Adrenal gland (tissue), 19 donors: Measurements from ENCODE around the gene ALB. TPM values are rescaled to one million over a fixed set of nuclear protein-coding genes. Genes with fewer than 3 reads are reported as not detected.
"Not testable (repeated sequence)": the region's sequence is repeated elsewhere in the genome, so short reads cannot be mapped to it uniquely, and the experiment has no call there.

ENCODE experiments used
- DNase-seq, 7 donors: peaks; one replicate each; pipeline ENCODE4 v3.0.0-alpha.2; 2019 to 2020
- H3K27ac ChIP-seq, 5 donors: fragments of 200-600 bp; sonication (generic) in 4 of 5; 1 replicate in 3 of 5; 2 replicates in 2 of 5; pipeline versions ENCODE4 v1.5.1 to v1.8.0; 2016 to 2020; ENCODE audit warnings: mild to moderate bottlenecking in 1 of 5
- H3K27me3 ChIP-seq: fragments of 200-600 bp; 2 replicates; pipeline ENCODE4 v1.8.0; 2021
- H3K36me3 ChIP-seq, 2 donors: fragments of 200-600 bp; replicated peaks in 1 of 2; 1 replicate in 1 of 2; 2 replicates in 1 of 2; pipeline versions ENCODE4 v1.5.1 to v1.8.0; 2018 to 2022
- H3K4me1 ChIP-seq, 2 donors: fragments of 200-600 bp; replicated peaks in 1 of 2; 1 replicate in 1 of 2; 2 replicates in 1 of 2; pipeline versions ENCODE4 v1.5.1 to v1.8.0; 2018 to 2021
- H3K4me3 ChIP-seq, 4 donors: fragments of 200-600 bp; sonication (generic) in 3 of 4; one replicate each; pipeline ENCODE4 v1.5.1; 2016 to 2018
- H3K9me3 ChIP-seq, 3 donors: fragments of 200-600 bp; sonication (generic) in 1 of 3; replicated peaks in 1 of 3; 1 replicate in 2 of 3; 2 replicates in 1 of 3; pipeline versions ENCODE4 v1.5.1 to v1.8.0; 2016 to 2021
- POLR2A ChIP-seq, 2 donors: fragments of 450-650 bp; IDR thresholded peaks; one replicate each; pipeline ENCODE4 v1.6.1; 2017; ENCODE audit warnings: antibody characterized with exemption in 2 of 2, mild to moderate bottlenecking in 2 of 2, moderate library complexity in 1 of 2
- WGBS, 4 donors: extraction: QIAGEN DNeasy Blood & Tissue Kit in 2 of 4; methylation state at CpG; one replicate each; pipeline versions ENCODE4 v1.1.5 to v1.1.7; 2013 to 2017; 5-methylcytosine and 5-hydroxymethylcytosine counted together
- intact Hi-C, 2 donors: fragments of 100-400 bp; cut with DNase I; formaldehyde crosslinking; loops; one replicate each; pipeline versions ENCODE4 v1.14.1 to v1.15.0; 2022 to 2023
- long read RNA-seq, 10 donors: library from polyadenylated mRNA in 3 of 10; unstranded in 2 of 10; stranded (forward) in 1 of 10; transcript quantifications; one replicate each; pipeline ENCODE4 v2.0.0 and lab custom pipeline, GENCODE V29; 2021 to 2026
- polyA plus RNA-seq, 3 donors: library from polyadenylated mRNA; stranded (reverse); fragments of 200-250 nt in 2 of 3; fragments of 350-450 nt in 1 of 3; fragmentation: Illumina TruSeq in 1 of 3; extraction: RNeasy Lipid Tissue Mini Kit (QIAGEN cat#74804) in 1 of 3; gene quantifications; one replicate each; pipeline ENCODE4 v1.2.3, GENCODE V29; 2013 to 2014
- total RNA-seq, 9 donors: library from RNA; depleted of rRNA in 4 of 9; stranded (reverse); fragments of >200 nt in 4 of 9; fragments of 120-200 nt in 1 of 9; fragmentation: NEBNext Ultra II Directional in 1 of 9; extraction: Animal tissue kit (Norgen Biotek cat#: 25700) in 1 of 9; gene quantifications; one replicate each; pipeline versions ENCODE4 v1.1.0 to v1.2.4, GENCODE V29; 2013 to 2023
- TF ChIP-seq, protein P1 (sequence below), 6 experiments: fragments of 450-650 bp in 4 of 6; fragments of 200-600 bp in 2 of 6; sonication (generic) in 1 of 6; IDR thresholded peaks; 1 replicate in 5 of 6; 2 replicates in 1 of 6; pipeline versions ENCODE4 v1.5.1 to v1.8.0; 2016 to 2021; ENCODE audit warnings: antibody characterized with exemption in 6 of 6, mild to moderate bottlenecking in 2 of 6, moderate library complexity in 1 of 6
- donor health status: healthy with polysubstance abuse.
- donor health status: Bipolar disorder and iron deficiency.
- donor health status: DM: yes; HTN: yes; CAD: no.
- donor health status: DM: no; HTN: no; CAD: no.
- donor health status: DM: no; HTN: no; CAD: no.
- donor health status: DM: yes; HTN: yes; CAD: no.

ALB gene
- 10 to 100 TPM in 2 of 9 donors, 1 to 10 TPM in 3, under 1 TPM in 1, not detected in 3; 0.61 to 38.5 (median 4.4) TPM for total RNA-seq
- 10 to 100 TPM in 1 of 3 donors, 1 to 10 TPM in 2; 3.0 to 15.9 (median 5.6) TPM for polyA plus RNA-seq
- long read RNA-seq, donor 1, transcript ALB-201 (15 exons, 2,263 nt) = major isoform, 59 of 263 reads
- long read RNA-seq, donor 1, transcript ALB-218 (4 exons, 665 nt) = minor isoform, 6 of 263 reads
- long read RNA-seq, donor 1, partial matches to known transcripts = 190 of 263 reads
- long read RNA-seq, donor 1, other reads (novel, unspliced or antisense) = 0 of 263 reads
- long read RNA-seq, donor 2, partial matches to known transcripts = 0 of 3 reads
- long read RNA-seq, donor 2, other reads (novel, unspliced or antisense) = 0 of 3 reads
- long read RNA-seq, donor 3, transcript ALB-201 (15 exons, 2,263 nt) = major isoform, 29 of 68 reads
- long read RNA-seq, donor 3, partial matches to known transcripts = 35 of 68 reads
- long read RNA-seq, donor 3, other reads (novel, unspliced or antisense) = 0 of 68 reads
- long read RNA-seq, donor 4 = 0 reads
- long read RNA-seq, donor 5, partial matches to known transcripts = 0 of 1 reads
- long read RNA-seq, donor 5, other reads (novel, unspliced or antisense) = 0 of 1 reads
- long read RNA-seq, donor 6 = 0 reads
- long read RNA-seq, donor 7, transcript ALB-201 (15 exons, 2,263 nt) = major isoform, 13 of 40 reads
- long read RNA-seq, donor 7, partial matches to known transcripts = 26 of 40 reads
- long read RNA-seq, donor 7, other reads (novel, unspliced or antisense) = 0 of 40 reads
- long read RNA-seq, donor 8, transcript ALB-201 (15 exons, 2,263 nt) = major isoform, 1,123 of 5,484 reads
- long read RNA-seq, donor 8, transcript ALB-210 (2 exons, 422 nt) = minor isoform, 45 of 5,484 reads
- long read RNA-seq, donor 8, transcript ALB-218 (4 exons, 665 nt) = minor isoform, 103 of 5,484 reads
- long read RNA-seq, donor 8, transcript ALB-216 (11 exons, 1,519 nt) = minor isoform, 30 of 5,484 reads
- long read RNA-seq, donor 8, partial matches to known transcripts = 4,056 of 5,484 reads
- long read RNA-seq, donor 8, other reads (novel, unspliced or antisense) = 117 of 5,484 reads
- long read RNA-seq, donor 9 = 0 reads
- long read RNA-seq, donor 10, transcript ALB-201 (15 exons, 2,263 nt) = major isoform, 127 of 1,208 reads
- long read RNA-seq, donor 10, transcript ALB-218 (4 exons, 665 nt) = minor isoform, 9 of 1,208 reads
- long read RNA-seq, donor 10, transcript ALB-216 (11 exons, 1,519 nt) = minor isoform, 7 of 1,208 reads
- long read RNA-seq, donor 10, transcript ALB-210 (2 exons, 422 nt) = minor isoform, 8 of 1,208 reads
- long read RNA-seq, donor 10, partial matches to known transcripts = 1,021 of 1,208 reads
- long read RNA-seq, donor 10, other reads (novel, unspliced or antisense) = 36 of 1,208 reads

GRCh38 chr4:73404042-73404441, at the start of gene ALB:
Gene ALB, plus strand, starts transcription at chr4:73404287. Its CDS starts 41 bp downstream, at chr4:73404328.
- no peak within 1 kb of the TSS for H3K4me3 ChIP-seq
- no peaks in the 10 kb centered on the region for H3K27me3 ChIP-seq
- no peaks in the 10 kb centered on the region for H3K4me1 ChIP-seq
- intact Hi-C loops = no loop called here
- TF ChIP-seq, protein P1, sequence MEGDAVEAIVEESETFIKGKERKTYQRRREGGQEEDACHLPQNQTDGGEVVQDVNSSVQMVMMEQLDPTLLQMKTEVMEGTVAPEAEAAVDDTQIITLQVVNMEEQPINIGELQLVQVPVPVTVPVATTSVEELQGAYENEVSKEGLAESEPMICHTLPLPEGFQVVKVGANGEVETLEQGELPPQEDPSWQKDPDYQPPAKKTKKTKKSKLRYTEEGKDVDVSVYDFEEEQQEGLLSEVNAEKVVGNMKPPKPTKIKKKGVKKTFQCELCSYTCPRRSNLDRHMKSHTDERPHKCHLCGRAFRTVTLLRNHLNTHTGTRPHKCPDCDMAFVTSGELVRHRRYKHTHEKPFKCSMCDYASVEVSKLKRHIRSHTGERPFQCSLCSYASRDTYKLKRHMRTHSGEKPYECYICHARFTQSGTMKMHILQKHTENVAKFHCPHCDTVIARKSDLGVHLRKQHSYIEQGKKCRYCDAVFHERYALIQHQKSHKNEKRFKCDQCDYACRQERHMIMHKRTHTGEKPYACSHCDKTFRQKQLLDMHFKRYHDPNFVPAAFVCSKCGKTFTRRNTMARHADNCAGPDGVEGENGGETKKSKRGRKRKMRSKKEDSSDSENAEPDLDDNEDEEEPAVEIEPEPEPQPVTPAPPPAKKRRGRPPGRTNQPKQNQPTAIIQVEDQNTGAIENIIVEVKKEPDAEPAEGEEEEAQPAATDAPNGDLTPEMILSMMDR (IDR thresholded peaks at IDR 0.05) = no peak
- no peak for TF ChIP-seq POLR2A (IDR thresholded peaks at IDR 0.05)
- WGBS, 4 donors = 85 to 92% (median 90%) methylated on average over 7 of the region's 7 CpGs
- no peak within 1 kb of the TSS for H3K27ac ChIP-seq
- no peak for DNase-seq
- H3K36me3 ChIP-seq = no peaks in the 10 kb centered on the region
- no peaks in the 10 kb centered on the region for H3K9me3 ChIP-seq

GRCh38 chr4:73357174-73357573, 46.9 kb upstream of the ALB start:
- H3K9me3 ChIP-seq, H3K4me3 ChIP-seq, DNase-seq, H3K36me3 ChIP-seq, intact Hi-C loops, H3K27ac ChIP-seq, H3K4me1 ChIP-seq, H3K27me3 ChIP-seq: not testable (repeated sequence)
- 69 to 91% (median 74%) methylated on average over 1 of the region's 1 CpG for WGBS, 4 donors

DNA sequence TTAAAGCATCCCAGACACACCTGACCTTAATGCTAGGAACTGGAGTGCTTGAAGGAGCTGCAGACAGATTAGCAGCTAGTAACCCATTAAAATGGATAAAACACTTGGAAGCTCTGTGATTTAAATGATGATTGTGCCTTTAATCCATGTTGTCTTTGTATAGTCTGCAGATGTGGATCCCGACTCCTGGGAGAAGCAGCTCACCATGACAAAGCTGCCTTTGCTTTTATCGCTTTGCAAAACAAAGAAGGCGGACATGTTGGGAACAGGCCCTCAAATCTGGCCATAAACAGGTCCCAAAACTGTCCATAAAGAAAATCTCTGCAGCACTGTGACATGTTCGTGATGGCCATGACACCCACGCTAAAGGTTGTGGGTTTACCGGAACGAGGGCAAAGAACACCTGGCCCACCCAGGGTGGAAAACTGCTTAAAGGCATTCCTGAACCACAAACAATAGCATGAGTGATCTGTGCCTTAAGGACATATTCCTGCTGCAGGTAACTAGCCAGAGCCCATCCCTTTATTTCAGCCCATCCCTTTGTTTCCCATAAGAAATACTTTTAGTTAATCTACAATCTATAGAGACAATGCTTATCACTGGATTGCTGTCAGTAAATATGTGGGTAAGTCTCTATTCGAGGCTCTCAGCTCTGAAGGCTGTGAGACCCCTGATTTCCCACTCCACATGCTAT, 34.4 kb upstream of the ALB start:
- intact Hi-C loops, H3K27me3 ChIP-seq, H3K36me3 ChIP-seq, H3K9me3 ChIP-seq, DNase-seq, H3K27ac ChIP-seq, H3K4me1 ChIP-seq, H3K4me3 ChIP-seq: not testable (repeated sequence)
- WGBS, 4 donors = 85 to 86% (median 86%) methylated on average over 8 of the region's 8 CpGs

GRCh38 chr4:73375328-73375741, 28.8 kb upstream of the ALB start:
- Histone ChIP-seq H3K27me3 (no peaks in the 10 kb centered on the region), H3K4me1 (no peaks in the 10 kb centered on the region), H3K9me3 (no peaks in the 10 kb centered on the region), H3K4me3 (no peak overlapping the region), H3K27ac (no peak overlapping the region), H3K36me3 (no peaks in the 10 kb centered on the region)
- intact Hi-C loops = no loop called here
- TF ChIP-seq, protein P1 (IDR thresholded peaks at IDR 0.05) = no peak
- no peak for TF ChIP-seq POLR2A (IDR thresholded peaks at IDR 0.05)
- DNase-seq = no peak
- 18 to 44% (median 30%) methylated on average over 1 of the region's 1 CpG for WGBS, 4 donors
